NCI-H146 treated with DMSO at 0.1 percent for 48 hours (cell line): ENCODE results near the gene AP1S2.

Source experiments
- DNase-seq: peaks from one replicate; lab custom pipeline; 2025; ENCODE audit not compliant: unreplicated experiment; lab: John Stamatoyannopoulos, UW

AP1S2 gene

DNA sequence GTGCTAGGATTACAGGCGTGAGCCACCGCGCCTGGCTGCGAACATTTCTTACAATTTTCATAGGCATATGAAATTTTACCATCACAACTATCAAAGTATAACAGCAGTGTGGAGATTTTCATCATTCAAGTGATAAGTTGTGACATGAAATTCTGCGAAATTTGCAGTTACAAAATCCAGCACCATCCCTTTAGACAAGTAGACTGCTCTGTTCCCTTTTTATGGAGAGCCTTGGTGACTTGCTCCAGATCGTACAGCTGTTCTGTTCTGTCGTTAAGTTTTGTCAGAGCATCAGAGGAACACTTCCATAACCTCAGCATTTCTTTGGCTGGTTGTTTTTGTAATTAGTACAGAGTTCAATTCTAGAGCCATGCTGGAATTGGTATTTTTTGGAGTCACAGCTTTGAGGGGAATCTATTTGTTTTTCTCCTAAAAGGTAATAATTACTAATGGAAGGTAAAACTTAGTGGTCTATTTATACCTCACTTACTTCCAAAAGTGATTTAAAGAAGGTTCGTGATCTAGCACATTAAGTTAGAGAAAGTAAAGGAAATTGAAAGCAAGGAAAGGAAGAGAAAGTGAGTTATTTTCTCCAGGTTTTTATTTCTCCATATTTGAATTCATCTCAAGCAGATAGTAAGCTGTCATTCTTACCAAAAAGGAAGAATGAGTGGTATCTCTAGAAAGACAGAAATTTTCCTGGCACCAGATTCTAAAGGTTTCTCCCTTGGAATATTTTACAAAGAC lies 42.2 kb downstream of the AP1S2 start:
- no peak for DNase-seq

DNA sequence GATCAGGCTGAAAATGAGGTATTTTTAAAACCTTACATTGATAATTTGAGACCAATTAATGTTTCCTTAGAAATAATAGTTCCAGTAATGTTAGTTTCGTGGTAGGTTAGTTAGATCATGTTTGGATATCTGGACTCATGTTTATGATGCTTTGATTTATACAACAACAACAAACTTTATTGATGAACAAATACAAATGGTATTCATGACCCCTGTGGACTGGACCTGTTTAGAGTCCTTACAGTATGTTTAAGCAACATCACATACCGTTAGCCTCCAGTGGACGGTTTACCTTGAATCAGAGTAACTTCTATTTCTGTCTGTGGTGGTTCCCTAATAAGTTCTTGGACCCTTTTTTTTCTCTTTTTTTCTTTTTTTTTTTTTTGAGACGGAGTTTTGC lies 46.4 kb downstream of the AP1S2 start:
- no peak for DNase-seq

DNA sequence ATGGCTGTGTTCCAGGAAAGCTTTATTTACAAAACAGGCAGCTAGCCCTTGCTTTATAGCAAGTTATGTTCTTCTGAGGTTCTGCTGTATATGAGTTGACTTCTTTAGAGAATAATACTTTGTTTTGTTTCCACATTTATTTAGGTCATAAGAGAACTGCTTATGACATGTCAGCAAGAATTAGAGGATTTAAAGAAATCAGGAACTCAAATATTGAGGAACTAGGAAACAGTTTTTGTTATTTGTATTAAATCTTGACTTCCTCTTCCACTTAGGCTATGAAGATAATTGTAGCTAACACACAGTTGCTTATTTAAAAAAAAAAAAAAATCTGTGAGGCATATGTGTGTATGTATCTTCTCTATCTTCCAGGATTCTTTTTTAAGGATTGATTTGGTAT lies 50.0 kb downstream of the AP1S2 start:
- DNase-seq: no peak

DNA sequence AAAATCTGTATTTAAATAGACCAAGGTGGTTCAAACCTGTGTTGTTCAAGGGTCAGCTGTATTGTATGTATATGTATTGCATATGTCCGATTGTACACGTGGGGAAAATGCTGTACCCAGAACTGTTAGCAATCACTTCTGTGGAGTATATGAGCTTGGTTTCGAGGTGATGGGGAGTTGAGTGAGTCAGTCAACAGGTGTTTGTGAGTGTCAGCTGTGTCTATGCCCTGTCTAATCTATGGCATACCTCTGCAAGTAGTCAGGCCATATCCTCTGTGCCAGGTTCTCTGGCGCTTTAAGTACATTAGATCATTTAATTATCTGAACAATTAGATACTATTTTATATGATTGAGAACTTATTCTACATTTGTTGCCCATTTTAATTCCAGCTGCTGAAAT lies 56.9 kb downstream of the AP1S2 start:
- no peak for DNase-seq

DNA sequence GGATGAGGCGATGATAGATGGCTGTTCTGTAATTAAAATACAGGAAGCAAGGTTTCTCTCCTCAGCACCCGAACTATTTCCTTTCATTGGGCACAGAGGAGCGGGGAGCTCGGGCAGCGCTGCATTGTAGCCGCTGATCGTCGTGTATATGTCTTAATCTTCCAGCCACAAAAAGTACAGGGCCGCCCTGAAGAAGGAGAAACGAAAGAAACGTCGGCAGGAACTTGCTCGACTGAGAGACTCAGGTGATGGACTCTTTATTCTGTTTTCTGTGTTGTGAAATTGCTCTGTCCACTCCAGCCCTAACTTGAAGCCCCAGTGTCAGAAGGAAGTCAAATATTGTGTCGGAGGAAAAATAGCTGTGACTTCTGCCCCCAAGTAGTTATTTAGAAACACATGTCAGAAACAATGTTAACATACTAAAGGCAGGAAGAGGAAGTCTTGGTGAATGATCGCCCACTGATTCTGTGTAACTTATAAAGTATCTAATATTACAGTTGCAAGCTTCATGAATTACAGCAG lies 63.8 kb downstream of the AP1S2 start:
- no peak for DNase-seq

DNA sequence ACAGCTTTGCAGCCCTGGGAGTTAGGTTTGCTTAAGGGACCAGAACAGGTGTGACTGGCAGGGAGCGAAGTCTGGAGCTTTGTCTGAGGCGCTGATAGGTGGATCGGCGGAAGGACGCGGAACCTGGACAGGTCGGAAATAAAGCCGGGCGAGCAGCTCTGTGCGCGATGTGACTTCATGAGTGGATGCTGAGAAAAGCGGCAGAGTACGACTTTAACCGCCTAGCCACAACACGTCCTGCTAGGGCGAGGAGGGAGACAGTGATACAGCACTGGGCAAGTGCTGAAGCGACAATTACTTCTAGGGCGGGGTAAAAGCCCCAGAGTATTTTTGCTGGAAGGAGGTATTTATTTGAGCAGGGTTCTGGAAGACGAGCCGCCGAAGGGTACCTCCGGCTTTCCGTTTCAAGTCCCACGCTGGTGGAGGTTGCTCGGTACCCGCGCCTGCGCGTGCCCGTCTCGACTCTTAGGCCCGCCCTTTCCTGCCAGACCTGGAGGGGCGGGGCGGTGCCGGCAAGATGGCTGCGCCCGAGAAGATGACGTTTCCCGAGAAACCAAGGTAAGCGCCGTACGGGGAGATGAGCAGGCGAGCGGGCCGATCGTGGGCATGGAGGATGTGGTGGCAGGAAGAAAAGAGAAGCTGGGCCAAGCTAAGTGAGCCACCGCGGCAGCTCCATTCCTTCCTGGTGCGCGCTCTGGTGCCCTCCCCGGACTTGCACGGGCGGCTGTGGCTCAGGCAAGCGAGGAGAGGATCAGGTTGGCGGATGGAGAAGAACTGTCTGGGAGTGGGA lies 64.4 kb downstream of the AP1S2 start, which contains the start of gene ZRSR2:
Gene ZRSR2 (plus strand): TSS at position 506 of the 790 bp plus-strand sequence. CDS start 12 bp downstream, at position 518.
- peak; percentile 73 for DNase-seq

DNA sequence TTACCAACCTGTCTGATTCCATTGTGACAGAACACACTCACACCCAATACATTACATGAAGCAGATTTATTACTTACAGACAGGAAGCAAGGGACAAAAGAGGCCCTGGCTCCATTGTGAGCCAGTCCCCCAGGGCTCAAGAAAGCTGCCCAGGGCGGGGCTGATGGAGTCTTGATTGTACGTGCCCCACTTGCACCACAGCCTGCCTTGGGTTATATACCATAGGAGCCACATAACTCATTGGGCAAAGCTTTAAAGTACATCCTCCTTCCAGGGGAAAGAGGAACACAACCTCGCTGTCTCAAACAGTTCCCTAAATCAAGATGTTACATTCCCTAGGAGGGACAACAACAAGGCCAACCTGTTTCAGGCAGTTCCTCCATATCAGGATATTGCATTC lies 67.7 kb downstream of the AP1S2 start:
- DNase-seq: no peak

DNA sequence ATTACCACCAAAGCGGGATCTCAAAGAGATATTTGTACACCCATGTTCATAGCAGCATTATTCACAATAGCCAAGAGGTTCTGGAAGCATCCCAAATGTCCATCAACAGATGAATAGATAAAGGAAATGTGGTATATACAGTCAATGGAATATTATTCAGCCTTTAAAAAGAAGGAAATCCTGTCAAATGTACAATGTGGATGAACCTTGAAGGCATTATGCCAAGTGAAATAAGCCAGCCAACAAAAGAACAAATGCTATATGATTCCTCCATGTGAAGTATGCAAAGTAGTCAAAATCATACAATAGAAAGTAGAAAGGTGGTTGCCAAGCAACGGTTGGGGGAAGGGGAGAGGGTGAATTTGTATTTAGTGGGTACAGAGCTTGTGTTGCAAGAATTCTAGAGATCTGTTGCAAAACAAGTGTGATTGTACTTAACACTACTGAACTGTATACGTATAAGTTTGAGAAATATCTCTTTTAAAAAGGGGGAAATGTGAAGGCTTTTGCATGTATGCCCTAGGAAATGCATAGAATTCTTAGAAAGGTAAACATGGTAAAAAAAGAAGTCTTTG lies 69.3 kb downstream of the AP1S2 start:
- DNase-seq: no peak

DNA sequence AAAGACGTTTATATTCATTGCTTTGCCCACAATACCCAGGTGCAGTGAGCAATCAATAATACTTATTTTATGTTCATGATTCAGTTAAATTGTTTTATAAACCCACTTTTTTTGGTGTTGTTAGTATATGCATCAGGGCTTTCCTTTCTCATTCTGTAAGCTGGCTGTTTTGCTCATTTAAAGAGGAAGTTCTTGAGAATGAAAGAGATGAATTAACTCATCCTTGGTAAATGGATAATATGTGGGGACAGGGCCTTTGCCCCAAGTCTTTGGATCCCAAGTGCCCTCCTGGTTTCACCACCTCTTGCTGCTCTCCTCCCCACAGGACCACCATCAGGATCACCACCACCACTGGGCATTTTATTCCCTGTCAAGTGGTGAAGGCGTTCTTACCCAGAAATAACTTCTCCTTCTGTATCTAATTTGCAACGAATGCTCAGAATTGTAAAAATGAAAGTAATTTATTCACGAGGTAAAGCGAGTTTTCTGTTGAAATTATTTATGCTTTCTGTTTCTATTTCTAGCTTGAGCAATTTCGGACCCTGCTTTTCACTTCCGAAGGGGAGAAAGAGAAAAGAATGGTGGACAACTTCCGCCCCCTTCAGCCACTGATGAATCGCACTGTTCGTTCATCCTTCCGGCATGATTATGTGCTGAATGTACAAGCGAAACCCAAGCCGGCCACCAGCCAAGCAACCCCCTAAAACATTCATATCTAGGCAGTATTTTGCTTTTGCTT lies 72.5 kb downstream of the AP1S2 start:
- DNase-seq: no peak
